K562 (cell line): ENCODE measurements around the gene PAF1. TPM values are rescaled to one million over a fixed set of nuclear protein-coding genes. Genes with fewer than 3 reads are reported as not detected.
A peak's percentile ranks its signal among the peaks of the same experiment; 100 is the strongest.

Source experiments
- CHD1 ChIP-seq: fragments of 200-600 bp; sonication (generic); IDR thresholded peaks from one replicate; pipeline ENCODE4 v1.6.1; 2012; ENCODE audit warnings: mild to moderate bottlenecking, moderate library complexity, low read length, inconsistent platforms
- CUX1 ChIP-seq: fragments of 200-800 bp; sonication (Bioruptor generic); IDR thresholded peaks from 2 replicates; pipeline ENCODE4 v1.6.1; 2016; ENCODE audit warnings: missing genetic modification characterization, missing compliant biosample characterization
- ELK1 ChIP-seq: sonication (generic); formaldehyde crosslinking; IDR thresholded peaks from 2 replicates; pipeline ENCODE4 v1.8.1; 2022; ENCODE audit warnings: missing genetic modification reagents
- ESRRA ChIP-seq: fragments of 450-650 bp; IDR thresholded peaks from 2 replicates; pipeline ENCODE4 v1.6.1; 2014; ENCODE audit warnings: low read depth, mild to moderate bottlenecking, moderate library complexity, borderline replicate concordance
- MCM5 ChIP-seq: fragments of 450-650 bp; IDR thresholded peaks from 2 replicates; pipeline ENCODE4 v1.6.1; 2016; ENCODE audit warnings: low read depth
- REST ChIP-seq, 2 experiments: fragments of 450-650 bp; formaldehyde crosslinking in 1 of 2; IDR thresholded peaks; 2 replicates each; pipeline versions ENCODE4 v1.4.0 to v1.6.1; 2014 to 2020; ENCODE audit warnings: mild to moderate bottlenecking in 2 of 2, borderline replicate concordance in 1 of 2, low read depth in 1 of 2
- ZMIZ1 ChIP-seq, 2 experiments: fragments of 150-350 bp in 1 of 2; IDR thresholded peaks; 2 replicates each; pipeline ENCODE4 v1.6.1; 2012 to 2016; ENCODE audit warnings: low read depth in 2 of 2, low read length in 2 of 2, mild to moderate bottlenecking in 1 of 2, moderate library complexity in 1 of 2
- polyA plus RNA-seq, 8 experiments: library from polyadenylated mRNA; depleted of rRNA in 4 of 8; stranded (reverse) in 5 of 8; unstranded in 3 of 8; fragments of >200 nt; fragmentation: Nextera tagmentation in 2 of 8; fragmentation: Illumina TruSeq in 1 of 8; extraction: Ambion mirVana in 2 of 8; extraction: Trizol in 1 of 8; gene quantifications; 2 replicates each; pipeline versions ENCODE4 v1.2.1 to v1.2.3, GENCODE V29; 2011 to 2014; ENCODE audit warnings: inconsistent platforms in 1 of 8, missing spikeins in 1 of 8
- total RNA-seq, 7 experiments: library from RNA; depleted of rRNA in 6 of 7; stranded (reverse); fragments of >200 nt in 6 of 7; fragmentation: Illumina TruSeq in 2 of 7; extraction: Trizol in 2 of 7; gene quantifications; 2 replicates each; pipeline versions ENCODE4 v1.2.1 to v1.2.3, GENCODE V29; 2011 to 2021; ENCODE audit warnings: low replicate concordance in 1 of 7

PAF1 gene
- total and polyA plus RNA-seq, 9 of the 15 experiments (the other 6 are each of a cell fraction or from before 2014, with no cell fraction given) = 1.5 to 45.0 (median 33.8) TPM

- 0 out of 2 replicates have a peak, but pooled peaks have one; percentile 63 for TF ChIP-seq CUX1 (CRISPR knock-in tag)
- TF ChIP-seq ZMIZ1 (IDR thresholded peaks at IDR 0.05; ENCODE audit: low read depth in 2 of 2, low read length in 2 of 2) = no peak
- no peak for TF ChIP-seq CHD1
- no peak for TF ChIP-seq ELK1 (CRISPR knock-in tag)
- TF ChIP-seq MCM5 = no peak
- TF ChIP-seq REST (IDR thresholded peaks at IDR 0.05; ENCODE audit: borderline replicate concordance) = peak; percentile 94
- no peak for TF ChIP-seq REST (CRISPR knock-in tag; IDR thresholded peaks at IDR 0.05; ENCODE audit: low read depth)
- TF ChIP-seq ESRRA = no peak
Observed at GRCh38 chr19:39411832-39412099, 20.9 kb upstream of the PAF1 start (continued).
